GM12874 (cell line): ENCODE measurements around the gene CD46.

Experiments used
- CTCF ChIP-seq: IDR thresholded peaks from 2 replicates; pipeline ENCODE4 v1.5.1; 2011; ENCODE audit warnings: low read depth, mild to moderate bottlenecking, control low read depth, low read length, moderate library complexity; ENCODE audit not compliant: insufficient read depth

Gene CD46

GRCh38 chr1:207833956-207834660 lies 82.3 kb downstream of the CD46 start:
- no peak for TF ChIP-seq CTCF

- TF ChIP-seq CTCF, result no peak
These were observed 84.1 kb downstream of the CD46 start for GRCh38 chr1:207835958-207836357.

GRCh38 chr1:207836591-207837347 lies 84.9 kb downstream of the CD46 start:
- no peak for TF ChIP-seq CTCF

- TF ChIP-seq CTCF, result no peak
These were observed 85.8 kb downstream of the CD46 start for GRCh38 chr1:207837673-207838072.

GRCh38 chr1:207838156-207839082 lies 86.6 kb downstream of the CD46 start:
- TF ChIP-seq CTCF, result no peak

GRCh38 chr1:207839083-207839413 lies 87.2 kb downstream of the CD46 start:
- TF ChIP-seq CTCF, result no peak

GRCh38 chr1:207840380-207840779 lies 88.5 kb downstream of the CD46 start:
- no peak for TF ChIP-seq CTCF
